Natural killer cell (primary cell): Measurements from ENCODE around the gene SPINDOC. TPM values are rescaled to one million over a fixed set of nuclear protein-coding genes. Genes with fewer than 3 reads are reported as not detected.

Source experiments
- ATAC-seq, 3 donors: fragments of 150-1000 bp in 2 of 3; fragments of 200-7000 bp in 1 of 3; cut with Tn5 transposase; 1 replicate in 1 of 3; 2 replicates in 2 of 3; pipeline ENCODE4 v1.10.0; 2021; ENCODE audit warnings: mild to moderate bottlenecking in 2 of 3, moderate library complexity in 2 of 3
- DNase-seq, 2 donors: peaks; one replicate each; pipeline versions ENCODE4 v3.0.0 to v3.0.0-alpha.2; 2013 to 2021; ENCODE audit warnings: mixed read lengths in 1 of 2
- H3K27ac ChIP-seq: one replicate; pipeline ENCODE4 v1.5.1; 2013; ENCODE audit warnings: mild to moderate bottlenecking, low read length
- H3K27me3 ChIP-seq: one replicate; pipeline ENCODE4 v1.6.1; 2013; ENCODE audit warnings: low read length; ENCODE audit not compliant: control insufficient read depth, insufficient read depth
- H3K36me3 ChIP-seq: one replicate; pipeline ENCODE4 v1.6.1; 2013; ENCODE audit warnings: low read length; ENCODE audit not compliant: control insufficient read depth, insufficient read depth
- H3K4me1 ChIP-seq: one replicate; pipeline ENCODE4 v1.6.1; 2013; ENCODE audit warnings: low read length; ENCODE audit not compliant: control insufficient read depth, insufficient read depth
- H3K4me3 ChIP-seq: one replicate; pipeline ENCODE4 v1.5.1; 2013; ENCODE audit warnings: low read length
- H3K9me3 ChIP-seq: one replicate; pipeline ENCODE4 v1.6.1; 2013; ENCODE audit warnings: low read length; ENCODE audit not compliant: control insufficient read depth, insufficient read depth
- H3K27ac Mint-ChIP-seq, 2 donors: one replicate each; pipeline ENCODE4 v1.8.0; 2022; ENCODE audit warnings: mild to moderate bottlenecking in 2 of 2, mixed read lengths in 2 of 2, moderate library complexity in 1 of 2
- H3K27me3 Mint-ChIP-seq, 2 donors: one replicate each; pipeline ENCODE4 v1.8.0; 2022; ENCODE audit warnings: low read depth in 2 of 2, mixed read lengths in 2 of 2
- H3K36me3 Mint-ChIP-seq: one replicate; pipeline ENCODE4 v1.8.0; 2022; ENCODE audit warnings: mixed read lengths
- H3K4me1 Mint-ChIP-seq, 2 donors: one replicate each; pipeline ENCODE4 v1.8.0; 2022; ENCODE audit warnings: mixed read lengths in 2 of 2
- H3K4me3 Mint-ChIP-seq: one replicate; pipeline ENCODE4 v1.8.0; 2022; ENCODE audit warnings: mild to moderate bottlenecking, moderate library complexity, mixed read lengths
- H3K9me3 Mint-ChIP-seq, 2 donors: one replicate each; pipeline ENCODE4 v1.8.0; 2022; ENCODE audit warnings: mixed read lengths in 2 of 2
- WGBS: methylation state at CpG from one replicate; pipeline ENCODE4 v1.1.7; 2013; ENCODE audit warnings: missing lambda C conversion rate; ENCODE audit not compliant: insufficient coverage; 5-methylcytosine and 5-hydroxymethylcytosine counted together
- intact Hi-C: fragments of 100-400 bp; cut with micrococcal nuclease; formaldehyde crosslinking; loops from one replicate; pipeline ENCODE4 v1.14.2; 2022
- total RNA-seq, 4 donors: library from RNA; stranded (reverse); fragments of 120-200 nt in 1 of 4; gene quantifications; one replicate each; pipeline versions ENCODE4 v1.2.3 to v1.2.4, GENCODE V29; 2013 to 2022
- TF ChIP-seq, protein P1 (sequence below): fragments of 200-600 bp; IDR thresholded peaks from one replicate; pipeline ENCODE4 v1.8.0; 2022; ENCODE audit warnings: antibody characterized with exemption

The SPINDOC gene
- total RNA-seq, 3 donors from 2014 or later (not counting 1 experiment from before 2014, with no cell fraction given): 15.6 to 25.3 (median 21.1) TPM

GRCh38 chr11:63800921-63801320, 12.3 kb upstream of the SPINDOC start:
- Mint-ChIP-seq H3K4me3 (no peak overlapping the region), H3K27ac (no peak overlapping the region), H3K9me3 (no peaks in the 10 kb centered on the region), H3K4me1 (no peaks in the 10 kb centered on the region), H3K27me3 (peaks cover 9 to 14% of the 10 kb centered on the region in 2 donors), H3K36me3 (no peaks in the 10 kb centered on the region)
- intact Hi-C loops: no loop called here
- TF ChIP-seq, protein P1, sequence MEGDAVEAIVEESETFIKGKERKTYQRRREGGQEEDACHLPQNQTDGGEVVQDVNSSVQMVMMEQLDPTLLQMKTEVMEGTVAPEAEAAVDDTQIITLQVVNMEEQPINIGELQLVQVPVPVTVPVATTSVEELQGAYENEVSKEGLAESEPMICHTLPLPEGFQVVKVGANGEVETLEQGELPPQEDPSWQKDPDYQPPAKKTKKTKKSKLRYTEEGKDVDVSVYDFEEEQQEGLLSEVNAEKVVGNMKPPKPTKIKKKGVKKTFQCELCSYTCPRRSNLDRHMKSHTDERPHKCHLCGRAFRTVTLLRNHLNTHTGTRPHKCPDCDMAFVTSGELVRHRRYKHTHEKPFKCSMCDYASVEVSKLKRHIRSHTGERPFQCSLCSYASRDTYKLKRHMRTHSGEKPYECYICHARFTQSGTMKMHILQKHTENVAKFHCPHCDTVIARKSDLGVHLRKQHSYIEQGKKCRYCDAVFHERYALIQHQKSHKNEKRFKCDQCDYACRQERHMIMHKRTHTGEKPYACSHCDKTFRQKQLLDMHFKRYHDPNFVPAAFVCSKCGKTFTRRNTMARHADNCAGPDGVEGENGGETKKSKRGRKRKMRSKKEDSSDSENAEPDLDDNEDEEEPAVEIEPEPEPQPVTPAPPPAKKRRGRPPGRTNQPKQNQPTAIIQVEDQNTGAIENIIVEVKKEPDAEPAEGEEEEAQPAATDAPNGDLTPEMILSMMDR: no peak
- Histone ChIP-seq H3K4me3 (no peak overlapping the region), H3K27me3 (no peaks in the 10 kb centered on the region), H3K9me3 (no peaks in the 10 kb centered on the region), H3K4me1 (no peaks in the 10 kb centered on the region), H3K27ac (no peak overlapping the region), H3K36me3 (no peaks in the 10 kb centered on the region)
- WGBS: 95% methylated on average over 4 of the region's 5 CpGs
- ATAC-seq (no peak), DNase-seq (no peak)

- TF ChIP-seq, protein P1: no peak
- no peaks in the 10 kb centered on the region for H3K36me3 ChIP-seq
- H3K4me3 Mint-ChIP-seq: no peak overlapping the region
- no peaks in the 10 kb centered on the region for H3K4me1 Mint-ChIP-seq
- H3K4me1 ChIP-seq: no peaks in the 10 kb centered on the region
- 91% methylated on average over 10 of the region's 10 CpGs for WGBS
- no peaks in the 10 kb centered on the region for H3K9me3 ChIP-seq
- H3K36me3 Mint-ChIP-seq: no peaks in the 10 kb centered on the region
- no peak overlapping the region for H3K27ac ChIP-seq
- ATAC-seq (no peak), DNase-seq (no peak)
- peaks cover 9 to 10% of the 10 kb centered on the region in 2 donors for H3K27me3 Mint-ChIP-seq
- no peaks in the 10 kb centered on the region for H3K27me3 ChIP-seq
- H3K27ac Mint-ChIP-seq: no peak overlapping the region
- H3K9me3 Mint-ChIP-seq: no peaks in the 10 kb centered on the region
- no peak overlapping the region for H3K4me3 ChIP-seq
- intact Hi-C loops: no loop called here
Measured at GRCh38 chr11:63802637-63803414, 10.4 kb upstream of the SPINDOC start.

GRCh38 chr11:63804259-63804658, 9.0 kb upstream of the SPINDOC start:
- TF ChIP-seq, protein P1: no peak
- no peak overlapping the region for H3K4me3 ChIP-seq

More at GRCh38 chr11:63804259-63804658, 9.0 kb upstream of the SPINDOC start:
- Mint-ChIP-seq H3K36me3 (no peaks in the 10 kb centered on the region), H3K4me1 (no peaks in the 10 kb centered on the region), H3K27me3 (peaks cover 7 to 9% of the 10 kb centered on the region in 2 donors), H3K27ac (no peak overlapping the region), H3K4me3 (no peak overlapping the region), H3K9me3 (no peaks in the 10 kb centered on the region)
- DNase-seq (no peak), ATAC-seq (no peak)
- no peaks in the 10 kb centered on the region for H3K4me1 ChIP-seq
- no peaks in the 10 kb centered on the region for H3K9me3 ChIP-seq
- no peaks in the 10 kb centered on the region for H3K36me3 ChIP-seq
- 87% methylated on average over 6 of the region's 6 CpGs for WGBS
- H3K27ac ChIP-seq: no peak overlapping the region
- H3K27me3 ChIP-seq: no peaks in the 10 kb centered on the region
- intact Hi-C loops: no loop called here
